Measurements from ENCODE around the gene CXCL9. TPM values are rescaled to one million over a fixed set of nuclear protein-coding genes. Genes with fewer than 3 reads are reported as not detected.
"Not testable (repeated sequence)": the region's sequence is repeated elsewhere in the genome, so short reads cannot be mapped to it uniquely, and the experiment has no call there.

Gene CXCL9
- total RNA-seq, 1 experiment from 2014 or later = not detected

DNA sequence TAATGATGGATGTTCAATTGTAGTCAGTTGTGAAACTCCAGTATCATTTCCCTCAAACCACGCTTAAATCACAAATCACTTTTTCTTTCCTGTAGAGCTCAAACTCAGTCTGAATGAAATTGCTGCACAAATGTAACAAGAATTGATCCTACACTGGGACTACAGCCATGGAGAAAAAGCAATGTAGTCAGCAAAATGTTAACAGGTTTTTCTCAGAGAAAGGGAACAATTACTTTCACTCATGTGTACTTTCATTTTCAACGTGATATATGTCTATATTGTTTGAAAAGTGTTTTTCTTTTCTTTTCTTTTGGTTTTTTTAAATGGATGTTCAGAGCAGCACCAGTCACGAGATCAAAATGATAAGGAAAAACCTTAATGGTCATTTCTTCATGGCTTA is 39.2 kb downstream of the CXCL9 start:
- H3K36me3 ChIP-seq (ENCODE audit: low read depth, low read length) = peaks cover 72% of the 10 kb centered on the region
- no peak overlapping the region for H3K9ac ChIP-seq (ENCODE audit: low read length)
- H3F3A ChIP-seq (ENCODE audit: low read length, unreplicated experiment) = no peaks in the 10 kb centered on the region
- no peaks in the 10 kb centered on the region for H3K79me2 ChIP-seq (ENCODE audit: low read length)
- ATAC-seq (no peak), DNase-seq (no peak)
- H3K4me1 ChIP-seq (ENCODE audit: insufficient read depth, low read length) = no peaks in the 10 kb centered on the region
- no peaks in the 10 kb centered on the region for H3K9me2 ChIP-seq (replicated peaks; ENCODE audit: low read length)
- no peak overlapping the region for H3K4me2 ChIP-seq (ENCODE audit: low read length)
- H3K27ac ChIP-seq (ENCODE audit: low read length) = no peak overlapping the region
- H2AFZ ChIP-seq (ENCODE audit: low read length) = no peak overlapping the region
- no peaks in the 10 kb centered on the region for H3K9me3 ChIP-seq (ENCODE audit: low read length)
- POLR2A ChIA-PET (ENCODE audit: unreplicated experiment) = no interaction called here
- H3K4me3 ChIP-seq (ENCODE audit: low read length) = no peak overlapping the region
- H3K27me3 ChIP-seq (ENCODE audit: low read length) = no peaks in the 10 kb centered on the region
- no TSS peak for BruUV-seq (replicated peaks)
- no peaks in the 10 kb centered on the region for H4K20me1 ChIP-seq (ENCODE audit: low read length)
- CTCF ChIA-PET = no interaction called here
- intact Hi-C loops (cut with micrococcal nuclease) = no loop called here
- TF ChIP-seq EZH2 (IDR thresholded peaks at IDR 0.05; ENCODE audit: low read length, unreplicated experiment) (no peak), EZH2phosphoT487 (IDR thresholded peaks at IDR 0.05; ENCODE audit: borderline replicate concordance, low read length) (no peak), CTCF (conservative IDR thresholded peaks at IDR 0.05; ENCODE audit: low read depth, low read length) (no peak)

- no peak overlapping the region for H3K9ac ChIP-seq (ENCODE audit: low read length)
- intact Hi-C loops (cut with micrococcal nuclease) = no loop called here
- no peak overlapping the region for H3K27ac ChIP-seq (ENCODE audit: low read length)
- H3K79me2 ChIP-seq (ENCODE audit: low read length) = no peaks in the 10 kb centered on the region
- peaks cover 59% of the 10 kb centered on the region for H3K36me3 ChIP-seq (ENCODE audit: low read depth, low read length)
- no peaks in the 10 kb centered on the region for H3K9me3 ChIP-seq (ENCODE audit: low read length)
- no peak for ATAC-seq
- no peak overlapping the region for H3K4me3 ChIP-seq (ENCODE audit: low read length)
- no peak overlapping the region for H2AFZ ChIP-seq (ENCODE audit: low read length)
- H4K20me1 ChIP-seq (ENCODE audit: low read length) = no peaks in the 10 kb centered on the region
- H3F3A ChIP-seq (ENCODE audit: low read length, unreplicated experiment) = no peaks in the 10 kb centered on the region
- no peaks in the 10 kb centered on the region for H3K9me2 ChIP-seq (replicated peaks; ENCODE audit: low read length)
- POLR2A ChIA-PET (ENCODE audit: unreplicated experiment) = no interaction called here
- no peak for DNase-seq
- no peak overlapping the region for H3K4me2 ChIP-seq (ENCODE audit: low read length)
- no TSS peak for BruUV-seq (replicated peaks)
- CTCF ChIA-PET = no interaction called here
- H3K4me1 ChIP-seq (ENCODE audit: insufficient read depth, low read length) = no peaks in the 10 kb centered on the region
- no peak for TF ChIP-seq CTCF (conservative IDR thresholded peaks at IDR 0.05; ENCODE audit: low read depth, low read length)
- TF ChIP-seq EZH2 (IDR thresholded peaks at IDR 0.05; ENCODE audit: low read length, unreplicated experiment) = no peak
- TF ChIP-seq EZH2phosphoT487 (IDR thresholded peaks at IDR 0.05; ENCODE audit: borderline replicate concordance, low read length) = no peak
- H3K27me3 ChIP-seq (ENCODE audit: low read length) = no peaks in the 10 kb centered on the region
Observed at GRCh38 chr4:75963558-75963957, 43.8 kb downstream of the CXCL9 start.

DNA sequence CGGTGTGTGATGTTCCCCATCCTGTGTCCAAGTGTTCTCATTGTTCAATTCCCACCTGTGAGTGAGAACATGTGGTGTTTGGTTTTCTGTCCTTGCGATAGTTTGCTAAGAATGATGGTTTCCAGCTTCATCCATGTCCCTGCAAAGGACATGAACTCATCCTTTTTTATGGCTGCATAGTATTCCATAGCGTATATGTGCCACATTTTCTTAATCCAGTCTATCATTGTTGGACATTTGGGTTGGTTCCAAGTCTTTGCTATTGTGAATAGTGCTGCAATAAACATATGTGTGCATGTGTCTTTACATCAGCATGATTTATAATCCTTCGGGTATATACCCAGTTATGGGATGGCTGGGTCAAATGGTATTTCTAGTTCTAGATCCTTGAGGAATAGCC is 45.2 kb downstream of the CXCL9 start:
- H3K4me2 ChIP-seq (ENCODE audit: low read length); H3K4me1 ChIP-seq (ENCODE audit: insufficient read depth, low read length); H2AFZ ChIP-seq (ENCODE audit: low read length); BruUV-seq (replicated peaks); H3K79me2 ChIP-seq (ENCODE audit: low read length); H3F3A ChIP-seq (ENCODE audit: low read length, unreplicated experiment); intact Hi-C loops (cut with micrococcal nuclease); H3K9me2 ChIP-seq (replicated peaks; ENCODE audit: low read length); H3K9me3 ChIP-seq (ENCODE audit: low read length); H3K4me3 ChIP-seq (ENCODE audit: low read length); H3K27me3 ChIP-seq (ENCODE audit: low read length); ATAC-seq; DNase-seq; H4K20me1 ChIP-seq (ENCODE audit: low read length); CTCF ChIA-PET; H3K9ac ChIP-seq (ENCODE audit: low read length); POLR2A ChIA-PET (ENCODE audit: unreplicated experiment); H3K27ac ChIP-seq (ENCODE audit: low read length): not testable (repeated sequence)
- H3K36me3 ChIP-seq (ENCODE audit: low read depth, low read length) = peaks cover 56% of the 10 kb centered on the region

DNA sequence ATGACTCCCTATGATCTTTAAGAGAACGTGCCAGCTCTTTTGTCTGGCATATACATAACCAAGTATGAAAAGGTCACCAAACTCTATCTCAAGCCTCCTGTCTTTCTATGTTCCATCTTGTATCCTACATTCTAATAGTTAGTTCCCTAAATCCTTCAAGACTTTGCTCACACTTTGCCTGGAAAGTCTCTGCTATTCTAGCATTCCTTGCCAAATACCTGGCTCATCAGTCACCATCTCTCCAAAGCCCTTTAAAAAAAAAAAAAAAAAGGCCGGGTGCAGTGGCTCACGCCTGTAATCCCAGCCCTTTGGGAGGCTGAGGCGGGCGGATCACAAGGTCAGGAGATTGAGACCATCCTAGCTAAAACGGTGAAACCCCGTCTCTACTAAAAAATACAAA is 48.8 kb downstream of the CXCL9 start:
- H2AFZ ChIP-seq (ENCODE audit: low read length); intact Hi-C loops (cut with micrococcal nuclease); H3K27ac ChIP-seq (ENCODE audit: low read length); H3F3A ChIP-seq (ENCODE audit: low read length, unreplicated experiment); H3K4me3 ChIP-seq (ENCODE audit: low read length); H3K9me2 ChIP-seq (replicated peaks; ENCODE audit: low read length); CTCF ChIA-PET; H3K27me3 ChIP-seq (ENCODE audit: low read length); POLR2A ChIA-PET (ENCODE audit: unreplicated experiment); H3K4me1 ChIP-seq (ENCODE audit: insufficient read depth, low read length); BruUV-seq (replicated peaks); H3K79me2 ChIP-seq (ENCODE audit: low read length); H3K9ac ChIP-seq (ENCODE audit: low read length); H3K9me3 ChIP-seq (ENCODE audit: low read length); H4K20me1 ChIP-seq (ENCODE audit: low read length); DNase-seq; ATAC-seq; H3K4me2 ChIP-seq (ENCODE audit: low read length): not testable (repeated sequence)
- peaks cover 28% of the 10 kb centered on the region for H3K36me3 ChIP-seq (ENCODE audit: low read depth, low read length)

GRCh38 chr4:75954811-75955210 is 52.5 kb downstream of the CXCL9 start:
- CTCF ChIA-PET = not testable (repeated sequence)
- H3K36me3 ChIP-seq (ENCODE audit: low read depth, low read length) = peaks cover 39% of the 10 kb centered on the region

More at GRCh38 chr4:75954811-75955210, 52.5 kb downstream of the CXCL9 start:
- H3K9me3 ChIP-seq (ENCODE audit: low read length); BruUV-seq (replicated peaks); H3K4me3 ChIP-seq (ENCODE audit: low read length); H3K4me1 ChIP-seq (ENCODE audit: insufficient read depth, low read length); ATAC-seq; H3K79me2 ChIP-seq (ENCODE audit: low read length); H3F3A ChIP-seq (ENCODE audit: low read length, unreplicated experiment); POLR2A ChIA-PET (ENCODE audit: unreplicated experiment); H3K4me2 ChIP-seq (ENCODE audit: low read length); H3K27me3 ChIP-seq (ENCODE audit: low read length); intact Hi-C loops (cut with micrococcal nuclease); H3K27ac ChIP-seq (ENCODE audit: low read length); H3K9me2 ChIP-seq (replicated peaks; ENCODE audit: low read length); H3K9ac ChIP-seq (ENCODE audit: low read length); DNase-seq; H4K20me1 ChIP-seq (ENCODE audit: low read length); H2AFZ ChIP-seq (ENCODE audit: low read length): not testable (repeated sequence)
